ENCODE measurements around the gene SAFB. TPM values are rescaled to one million over a fixed set of nuclear protein-coding genes. Genes with fewer than 3 reads are reported as not detected.
A peak's percentile ranks its signal among the peaks of the same experiment; 100 is the strongest.

SAFB gene
- total RNA-seq, 1 donor from 2014 or later: 59.8 TPM

DNA sequence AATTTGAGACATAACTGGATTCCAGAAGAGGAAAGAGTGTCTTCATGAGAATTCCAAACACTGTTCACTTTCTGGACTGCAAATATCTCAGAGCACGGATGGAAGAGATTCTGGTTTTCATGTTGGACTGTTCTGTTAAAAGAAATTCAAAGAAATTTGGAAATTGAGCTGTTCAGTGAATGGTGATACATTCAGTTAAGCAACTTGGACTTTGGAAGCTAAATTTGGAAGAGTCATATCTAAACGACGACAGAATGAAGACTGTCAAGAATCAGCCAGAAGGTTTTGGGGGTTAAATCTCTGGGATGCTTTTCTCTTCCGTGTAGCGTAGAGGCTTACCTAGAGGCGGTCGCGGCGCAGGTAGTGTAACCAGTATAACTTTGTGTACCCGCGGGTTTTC is 25.6 kb downstream of the SAFB start:
- ATAC-seq (no peak), DNase-seq (ENCODE audit: missing footprints) (no peak)
- intact Hi-C loops (cut with DNase I): no loop called here

DNA sequence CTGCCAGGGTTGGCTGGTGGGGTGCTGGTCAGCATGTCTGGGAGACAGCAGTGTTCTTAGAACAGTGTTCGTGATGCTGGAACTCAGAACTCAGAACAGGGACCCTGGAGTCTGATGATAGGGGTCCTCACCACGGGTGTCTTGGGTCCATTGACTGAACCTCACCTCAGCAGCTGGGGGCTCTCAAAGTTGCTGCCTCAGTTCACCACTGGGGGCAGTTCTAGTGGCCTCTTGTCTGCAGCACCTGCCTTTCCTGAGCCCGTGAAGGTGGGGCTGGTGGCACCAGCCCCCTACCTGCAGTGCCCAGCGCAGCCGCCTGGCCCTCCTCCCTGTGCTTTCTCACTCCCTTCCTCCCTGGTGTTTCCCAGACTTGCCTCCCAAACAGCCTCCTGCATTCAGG is 28.5 kb downstream of the SAFB start:
- intact Hi-C loops (cut with DNase I): no loop called here
- no peak for DNase-seq (ENCODE audit: missing footprints)
- ATAC-seq: no peak

DNA sequence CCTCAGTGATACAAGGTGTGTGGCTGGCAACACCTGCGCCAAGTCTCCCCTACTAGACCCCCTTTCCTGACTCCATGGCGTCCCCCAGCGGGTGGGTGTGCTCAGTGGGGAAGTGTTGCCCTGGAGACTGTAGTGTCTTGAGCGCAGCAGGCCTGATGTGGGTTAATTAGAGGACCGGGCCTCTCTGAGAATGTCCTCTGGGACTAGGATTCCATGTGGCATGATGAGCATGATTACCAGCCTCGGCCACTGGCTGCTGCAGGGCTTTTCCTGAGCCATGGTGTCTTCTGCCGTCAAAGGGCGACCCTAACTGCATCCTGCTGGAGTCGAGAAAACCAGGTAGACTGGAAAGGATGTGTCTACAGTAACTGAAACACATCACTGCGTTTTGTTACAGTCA is 29.4 kb downstream of the SAFB start:
- DNase-seq (ENCODE audit: missing footprints): no peak
- ATAC-seq: no peak
- intact Hi-C loops (cut with DNase I): no loop called here

GRCh38 chr19:5654931-5655330 is 32.0 kb downstream of the SAFB start:
- DNase-seq (ENCODE audit: missing footprints) (no peak), ATAC-seq (no peak)
- intact Hi-C loops (cut with DNase I): no loop called here

DNA sequence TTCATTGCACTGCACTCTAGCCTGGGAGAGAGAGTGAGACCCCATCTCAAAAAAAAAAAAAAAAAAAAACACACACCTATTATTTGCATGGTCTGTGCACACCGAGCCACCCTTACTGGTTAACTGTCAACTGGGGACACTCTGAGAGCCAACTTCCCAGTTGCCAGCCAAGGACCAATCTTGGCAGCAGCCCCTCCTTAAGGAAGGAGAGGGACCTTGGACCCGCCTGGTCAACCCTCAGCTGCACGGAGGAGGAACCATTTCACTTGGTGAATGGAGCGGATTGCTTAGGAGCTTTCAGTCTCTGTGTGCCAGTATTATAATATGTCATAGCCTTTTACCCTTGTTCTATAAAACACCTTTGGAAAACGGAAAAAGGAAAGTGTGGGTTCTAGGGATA is 32.5 kb downstream of the SAFB start:
- intact Hi-C loops (cut with DNase I): no loop called here
- no peak for ATAC-seq
- no peak for DNase-seq (ENCODE audit: missing footprints)

DNA sequence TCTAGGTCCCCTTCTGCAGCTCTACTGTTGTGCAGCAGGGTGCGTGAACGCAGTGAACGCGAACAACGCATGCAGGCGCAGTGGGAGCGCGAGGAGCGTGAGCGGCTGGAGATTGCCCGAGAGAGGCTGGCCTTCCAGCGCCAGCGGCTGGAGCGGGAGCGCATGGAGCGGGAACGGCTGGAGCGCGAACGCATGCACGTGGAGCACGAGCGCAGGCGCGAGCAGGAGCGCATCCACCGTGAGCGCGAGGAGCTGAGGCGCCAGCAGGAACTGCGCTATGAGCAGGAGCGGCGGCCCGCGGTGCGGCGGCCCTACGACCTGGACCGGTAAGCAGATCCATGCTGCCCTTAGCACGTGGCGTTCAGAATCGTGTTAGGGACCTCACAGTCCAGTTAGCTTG is 38.6 kb downstream of the SAFB start:
- intact Hi-C loops (cut with DNase I): no loop called here
- ATAC-seq (peak; percentile 22), DNase-seq (ENCODE audit: missing footprints) (no peak)

- no peak for DNase-seq (ENCODE audit: missing footprints)
- intact Hi-C loops (cut with DNase I): no loop called here
- ATAC-seq: no peak
Observed at GRCh38 chr19:5663904-5664303, 41.0 kb downstream of the SAFB start.

DNA sequence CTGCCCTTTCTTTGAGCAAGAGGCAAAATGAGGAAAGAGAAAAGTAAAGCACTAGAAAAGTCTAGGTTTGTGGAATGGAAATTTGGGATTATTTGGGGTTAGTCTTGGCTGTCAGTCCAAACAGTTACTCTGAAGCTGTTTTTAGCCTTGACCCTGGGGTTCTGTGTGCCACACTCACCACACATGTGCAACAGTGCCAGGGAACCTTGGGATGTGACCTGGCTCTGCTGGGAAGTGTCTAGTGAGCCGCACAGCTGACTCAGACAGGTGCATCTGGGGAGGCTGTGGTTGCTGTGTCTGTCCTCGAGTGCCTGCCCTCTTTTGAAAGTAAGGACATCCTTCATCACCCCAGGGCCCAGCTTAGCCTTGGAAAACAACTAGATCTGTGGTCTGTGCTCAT is 41.6 kb downstream of the SAFB start:
- intact Hi-C loops (cut with DNase I): no loop called here
- no peak for DNase-seq (ENCODE audit: missing footprints)
- ATAC-seq: no peak

GRCh38 chr19:5665781-5666513 is 43.1 kb downstream of the SAFB start:
- intact Hi-C loops (cut with DNase I): no loop called here
- ATAC-seq: no peak
- no peak for DNase-seq (ENCODE audit: missing footprints)

DNA sequence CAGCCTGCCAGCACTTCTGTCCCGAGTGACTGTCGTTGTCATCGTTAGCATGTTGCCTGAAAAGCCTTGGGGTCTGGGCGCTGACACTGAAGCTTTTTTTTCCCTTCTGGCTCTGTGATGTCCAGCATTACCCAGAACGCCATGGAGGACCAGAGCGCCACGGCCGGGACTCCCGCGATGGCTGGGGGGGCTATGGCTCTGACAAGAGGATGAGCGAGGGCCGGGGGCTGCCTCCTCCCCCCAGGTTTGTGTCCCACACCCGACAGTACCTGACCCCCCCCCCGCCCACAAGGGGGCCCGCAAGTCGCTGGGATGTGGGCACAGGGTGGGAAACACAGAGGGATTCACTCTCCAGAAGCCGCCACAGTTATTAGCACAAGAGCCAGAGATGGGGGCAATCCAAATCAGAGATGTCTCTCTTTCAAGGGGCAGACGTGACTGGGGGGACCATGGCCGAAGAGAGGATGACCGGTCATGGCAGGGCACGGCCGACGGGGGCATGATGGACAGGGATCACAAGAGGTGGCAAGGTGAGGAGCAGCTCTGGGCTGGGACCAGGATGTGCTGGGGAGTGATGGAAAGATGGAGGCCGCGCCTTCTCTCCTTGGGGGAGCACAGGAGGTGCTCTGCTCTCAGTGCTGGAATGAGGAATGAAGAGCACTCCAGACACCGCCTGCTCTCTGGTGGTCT is 44.2 kb downstream of the SAFB start:
- no peak for DNase-seq (ENCODE audit: missing footprints)
- intact Hi-C loops (cut with DNase I): no loop called here
- ATAC-seq: no peak

- ATAC-seq: no peak
- intact Hi-C loops (cut with DNase I): no loop called here
- no peak for DNase-seq (ENCODE audit: missing footprints)
Observed at GRCh38 chr19:5667751-5668271, 44.9 kb downstream of the SAFB start.

- ATAC-seq: no peak
- intact Hi-C loops (cut with DNase I): no loop called here
- DNase-seq (ENCODE audit: missing footprints): no peak
Observed at GRCh38 chr19:5669212-5669611, 46.3 kb downstream of the SAFB start.

DNA sequence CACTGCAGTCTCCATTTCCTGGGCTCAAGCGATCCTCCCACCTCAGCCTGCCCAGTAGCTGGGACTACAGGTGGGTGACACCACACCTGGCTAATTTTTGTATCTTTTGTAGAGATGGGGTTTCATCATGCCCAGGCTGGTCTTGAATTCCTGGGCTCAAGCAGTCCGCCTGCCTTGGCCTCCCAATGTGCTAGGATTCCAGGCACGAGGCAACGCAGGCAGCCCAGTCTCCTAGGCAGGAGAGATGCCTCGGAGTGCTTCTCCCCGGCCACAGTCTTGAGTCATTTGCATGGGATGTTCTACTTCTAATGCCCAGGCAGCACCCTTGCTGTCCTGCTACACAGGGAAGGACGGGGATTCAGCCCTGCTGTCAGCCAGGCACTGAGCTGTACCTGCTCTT is 48.7 kb downstream of the SAFB start:
- DNase-seq (ENCODE audit: missing footprints) (no peak), ATAC-seq (no peak)
- intact Hi-C loops (cut with DNase I): no loop called here

- intact Hi-C loops (cut with DNase I): no loop called here
- DNase-seq (ENCODE audit: missing footprints) (no peak), ATAC-seq (no peak)
Observed at GRCh38 chr19:5672708-5673459, 50.0 kb downstream of the SAFB start.

- DNase-seq (ENCODE audit: missing footprints) (no peak), ATAC-seq (no peak)
- intact Hi-C loops (cut with DNase I): no loop called here
Observed at GRCh38 chr19:5673752-5674151, 50.9 kb downstream of the SAFB start.

- DNase-seq (ENCODE audit: missing footprints) (no peak), ATAC-seq (no peak)
- intact Hi-C loops (cut with DNase I): no loop called here
Observed at GRCh38 chr19:5674714-5675113, 51.8 kb downstream of the SAFB start.

- intact Hi-C loops (cut with DNase I): no loop called here
- no peak for DNase-seq (ENCODE audit: missing footprints)
- ATAC-seq: no peak
Observed at GRCh38 chr19:5676105-5676771, 53.4 kb downstream of the SAFB start.

GRCh38 chr19:5676772-5677105 is 53.9 kb downstream of the SAFB start:
- intact Hi-C loops (cut with DNase I): no loop called here
- ATAC-seq (no peak), DNase-seq (ENCODE audit: missing footprints) (no peak)

GRCh38 chr19:5677136-5677535 is 54.3 kb downstream of the SAFB start:
- ATAC-seq: no peak
- DNase-seq (ENCODE audit: missing footprints): no peak
- intact Hi-C loops (cut with DNase I): no loop called here
